ENCODE data around the gene IVNS1ABP.

DNA sequence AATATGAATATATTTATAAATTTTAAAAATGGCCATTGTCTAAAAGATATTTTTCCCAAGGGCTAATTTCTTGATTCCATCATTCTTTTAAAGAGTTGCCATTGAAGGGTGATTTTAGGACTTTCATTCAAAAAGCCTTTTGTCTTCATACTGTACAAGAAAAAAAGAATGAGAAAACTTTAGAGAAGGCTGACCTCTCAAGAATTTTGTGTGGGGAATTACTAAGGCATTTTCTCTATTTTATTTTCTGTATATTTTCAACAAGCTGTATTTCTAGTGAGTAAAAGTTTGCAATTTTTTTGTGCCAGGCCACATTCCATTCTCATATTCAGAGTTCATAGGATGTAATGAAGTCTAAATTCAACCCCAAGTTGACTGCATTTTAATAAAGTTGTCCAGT lies 49.3 kb downstream of the IVNS1ABP start:
- TF ChIP-seq CTCF (IDR thresholded peaks at IDR 0.05) (no peak), POLR2A (IDR thresholded peaks at IDR 0.05; ENCODE audit: low read depth) (no peak), POLR2AphosphoS5 (IDR thresholded peaks at IDR 0.05) (no peak)
